OCI-LY3 (cell line): ENCODE measurements around the gene PRRC2A.

Experiments
- H2AFZ ChIP-seq: fragments of 200-600, 300-600 bp; shearing (Covaris generic); 2 replicates; pipeline ENCODE4 v1.6.0; 2014; ENCODE audit warnings: antibody characterized with exemption, low read depth, low read length
- H3K27ac ChIP-seq: fragments of 200-600, 300-600 bp; sonication (generic); 2 replicates; pipeline ENCODE4 v1.5.1; 2014; ENCODE audit warnings: mild to moderate bottlenecking, low read length, moderate library complexity, mixed read lengths
- H3K27me3 ChIP-seq: fragments of 200-600, 300-600 bp; sonication (generic); 2 replicates; pipeline ENCODE4 v1.6.1; 2014; ENCODE audit warnings: low read depth, low read length, mixed read lengths
- H3K36me3 ChIP-seq: fragments of 200-600, 300-600 bp; sonication (generic); replicated peaks from 2 replicates; pipeline ENCODE3; 2014; ENCODE audit warnings: low read depth, low read length, mixed read lengths
- H3K4me1 ChIP-seq: fragments of 300-600, 200-600 bp; sonication (generic); 2 replicates; pipeline ENCODE4 v1.6.1; 2014; ENCODE audit warnings: low read length, mixed read lengths
- H3K4me2 ChIP-seq: fragments of 200-600, 300-600 bp; sonication (generic); 2 replicates; pipeline ENCODE4 v1.6.1; 2014; ENCODE audit warnings: low read length, mixed read lengths
- H3K4me3 ChIP-seq: fragments of 300-600, 200-600 bp; sonication (generic); 2 replicates; pipeline ENCODE4 v1.5.1; 2014; ENCODE audit warnings: antibody characterized with exemption, mild to moderate bottlenecking, low read length, moderate library complexity
- H3K79me2 ChIP-seq: fragments of 300-600, 200-600 bp; shearing (Covaris generic); 2 replicates; pipeline ENCODE4 v1.6.1; 2014; ENCODE audit warnings: mild to moderate bottlenecking, low read length, mixed read lengths
- H3K9ac ChIP-seq: fragments of 300-600, 200-600 bp; shearing (Covaris generic); 2 replicates; pipeline ENCODE4 v1.6.0; 2014; ENCODE audit warnings: mild to moderate bottlenecking, low read length, moderate library complexity
- H3K9me3 ChIP-seq: fragments of 200-600, 300-600 bp; shearing (Covaris generic); 2 replicates; pipeline ENCODE4 v1.6.1; 2014; ENCODE audit warnings: low read length, mixed read lengths; ENCODE audit not compliant: insufficient read depth
- H4K20me1 ChIP-seq: fragments of 200-600, 300-600 bp; sonication (generic); 2 replicates; pipeline ENCODE4 v1.6.1; 2016; ENCODE audit warnings: low read length, mixed read lengths; ENCODE audit not compliant: insufficient read depth
- EZH2phosphoT487 ChIP-seq: fragments of 200-600 bp; shearing (Covaris generic); IDR thresholded peaks from 2 replicates; pipeline ENCODE4 v1.6.1; 2018; ENCODE audit warnings: antibody characterized with exemption, mixed run types, low read depth
- TF ChIP-seq, protein P1 (sequence below): fragments of 200-600, 300-600 bp; sonication (generic); IDR thresholded peaks from 2 replicates; pipeline ENCODE4 v1.5.1; 2014; ENCODE audit warnings: antibody characterized with exemption, low read length, low read depth

The PRRC2A gene

GRCh38 chr6:31636698-31637596 is 16.4 kb downstream of the PRRC2A start:
- H3K4me3 ChIP-seq = no peak overlapping the region
- H3K27me3 ChIP-seq = no peaks in the 10 kb centered on the region
- H3K36me3 ChIP-seq = peaks cover 25% of the 10 kb centered on the region

GRCh38 chr6:31639043-31639442 is 18.5 kb downstream of the PRRC2A start:
- no peaks in the 10 kb centered on the region for H3K27me3 ChIP-seq
- H3K9ac ChIP-seq = no peak overlapping the region
- H2AFZ ChIP-seq = no peak overlapping the region
- no peak overlapping the region for H3K4me2 ChIP-seq
- H3K4me1 ChIP-seq = no peaks in the 10 kb centered on the region
- H3K36me3 ChIP-seq = peaks cover 19% of the 10 kb centered on the region
- no peaks in the 10 kb centered on the region for H3K79me2 ChIP-seq
- no peaks in the 10 kb centered on the region for H4K20me1 ChIP-seq
- H3K4me3 ChIP-seq = no peak overlapping the region
- no peak overlapping the region for H3K27ac ChIP-seq
- no peaks in the 10 kb centered on the region for H3K9me3 ChIP-seq
- no peak for TF ChIP-seq EZH2phosphoT487
- TF ChIP-seq, protein P1, sequence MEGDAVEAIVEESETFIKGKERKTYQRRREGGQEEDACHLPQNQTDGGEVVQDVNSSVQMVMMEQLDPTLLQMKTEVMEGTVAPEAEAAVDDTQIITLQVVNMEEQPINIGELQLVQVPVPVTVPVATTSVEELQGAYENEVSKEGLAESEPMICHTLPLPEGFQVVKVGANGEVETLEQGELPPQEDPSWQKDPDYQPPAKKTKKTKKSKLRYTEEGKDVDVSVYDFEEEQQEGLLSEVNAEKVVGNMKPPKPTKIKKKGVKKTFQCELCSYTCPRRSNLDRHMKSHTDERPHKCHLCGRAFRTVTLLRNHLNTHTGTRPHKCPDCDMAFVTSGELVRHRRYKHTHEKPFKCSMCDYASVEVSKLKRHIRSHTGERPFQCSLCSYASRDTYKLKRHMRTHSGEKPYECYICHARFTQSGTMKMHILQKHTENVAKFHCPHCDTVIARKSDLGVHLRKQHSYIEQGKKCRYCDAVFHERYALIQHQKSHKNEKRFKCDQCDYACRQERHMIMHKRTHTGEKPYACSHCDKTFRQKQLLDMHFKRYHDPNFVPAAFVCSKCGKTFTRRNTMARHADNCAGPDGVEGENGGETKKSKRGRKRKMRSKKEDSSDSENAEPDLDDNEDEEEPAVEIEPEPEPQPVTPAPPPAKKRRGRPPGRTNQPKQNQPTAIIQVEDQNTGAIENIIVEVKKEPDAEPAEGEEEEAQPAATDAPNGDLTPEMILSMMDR = no peak

More at GRCh38 chr6:31636698-31637596, 16.4 kb downstream of the PRRC2A start:
- Histone ChIP-seq H4K20me1 (no peaks in the 10 kb centered on the region), H3K79me2 (no peaks in the 10 kb centered on the region), H3K4me1 (no peaks in the 10 kb centered on the region), H3K9me3 (no peaks in the 10 kb centered on the region), H2AFZ (no peak overlapping the region), H3K27ac (no peak overlapping the region), H3K9ac (no peak overlapping the region), H3K4me2 (no peak overlapping the region)
- TF ChIP-seq, protein P1 = no peak

GRCh38 chr6:31639449-31639861 is 18.9 kb downstream of the PRRC2A start:
- no peaks in the 10 kb centered on the region for H3K9me3 ChIP-seq
- no peak for TF ChIP-seq EZH2phosphoT487
- TF ChIP-seq, protein P1 = no peak
- no peak overlapping the region for H3K4me3 ChIP-seq
- H2AFZ ChIP-seq = no peak overlapping the region
- H3K4me2 ChIP-seq = no peak overlapping the region
- H3K4me1 ChIP-seq = no peaks in the 10 kb centered on the region
- H4K20me1 ChIP-seq = no peaks in the 10 kb centered on the region
- H3K79me2 ChIP-seq = no peaks in the 10 kb centered on the region
- H3K27ac ChIP-seq = no peak overlapping the region
- no peak overlapping the region for H3K9ac ChIP-seq
- H3K27me3 ChIP-seq = no peaks in the 10 kb centered on the region
- H3K36me3 ChIP-seq = peaks cover 19% of the 10 kb centered on the region

DNA sequence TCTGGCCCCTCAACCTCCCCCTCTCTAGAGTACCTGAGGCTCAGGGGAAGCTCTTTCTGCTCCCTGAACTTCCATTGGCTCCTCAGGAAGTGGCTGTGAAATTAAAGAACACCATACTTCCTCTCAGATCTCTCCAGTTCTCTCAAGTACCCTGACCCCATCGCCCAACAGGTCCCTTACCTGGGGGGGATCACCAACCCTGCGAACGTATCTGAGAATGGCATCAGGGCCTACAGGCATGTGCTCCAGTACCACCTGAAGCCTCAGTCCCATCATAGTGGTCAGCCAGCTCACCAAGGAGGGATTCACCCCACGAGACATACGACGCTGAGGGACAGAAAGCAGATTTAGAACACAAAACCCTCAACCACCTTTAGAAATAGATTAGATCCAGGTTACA is 20.1 kb downstream of the PRRC2A start:
- Histone ChIP-seq H3K9me3 (no peaks in the 10 kb centered on the region), H3K36me3 (peaks cover 18% of the 10 kb centered on the region), H3K9ac (no peak overlapping the region), H3K27me3 (no peaks in the 10 kb centered on the region), H3K79me2 (no peaks in the 10 kb centered on the region), H3K4me2 (no peak overlapping the region), H3K27ac (no peak overlapping the region), H3K4me3 (no peak overlapping the region), H4K20me1 (no peaks in the 10 kb centered on the region), H3K4me1 (no peaks in the 10 kb centered on the region), H2AFZ (no peak overlapping the region)
- no peak for TF ChIP-seq EZH2phosphoT487
- TF ChIP-seq, protein P1 = no peak
